HG02840 (cell line): ENCODE results near the gene SLC25A43.
"Not testable (repeated sequence)": the region's sequence is repeated elsewhere in the genome, so short reads cannot be mapped to it uniquely, and the experiment has no call there.

ENCODE experiments used
- ATAC-seq: cut with Tn5 transposase; IDR thresholded peaks from one replicate; pipeline ENCODE4 v1.9.1; 2021; ENCODE audit warnings: mild to moderate bottlenecking, moderate library complexity, moderate number of reproducible peaks; ENCODE audit not compliant: unreplicated experiment, low FRiP score

The SLC25A43 gene

DNA sequence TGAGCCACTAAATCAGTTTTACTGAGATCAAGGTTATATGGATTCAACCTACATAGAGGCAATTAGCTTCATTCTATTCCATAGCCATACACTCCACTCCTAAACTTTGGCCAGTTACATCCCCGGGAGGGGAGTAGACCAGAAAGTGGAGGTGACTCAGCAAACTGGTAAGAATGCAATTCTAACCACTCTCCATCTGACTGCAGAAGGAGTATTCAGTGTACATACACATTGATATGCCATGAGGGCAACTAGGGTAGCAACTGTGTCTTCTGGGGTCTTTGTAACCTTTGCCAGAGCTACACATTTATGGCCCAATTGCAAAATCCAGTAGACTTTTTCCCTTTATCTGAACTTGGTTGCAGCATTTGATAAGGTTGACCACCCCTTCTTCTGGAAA is 7.6 kb downstream of the SLC25A43 start:
- ATAC-seq = no peak

DNA sequence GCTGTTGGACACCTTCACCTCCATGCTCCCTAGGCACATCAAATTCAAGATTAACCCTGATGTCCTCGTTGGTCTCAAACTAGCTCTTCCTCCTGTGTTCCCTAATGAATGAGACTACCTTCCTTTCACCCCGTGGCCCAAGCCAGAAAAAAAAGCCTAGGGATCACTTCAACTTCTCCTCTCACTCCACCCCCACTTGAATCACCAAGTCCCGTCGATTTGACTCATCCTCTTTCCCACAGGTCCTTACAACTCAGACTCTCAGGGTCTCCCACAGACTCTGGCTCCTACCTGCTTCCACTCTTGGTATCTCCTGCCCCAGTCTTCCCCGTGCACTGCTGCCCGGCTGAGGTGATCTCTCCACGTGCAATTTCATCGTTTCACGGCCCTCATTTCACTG is 8.5 kb downstream of the SLC25A43 start:
- ATAC-seq = no peak

DNA sequence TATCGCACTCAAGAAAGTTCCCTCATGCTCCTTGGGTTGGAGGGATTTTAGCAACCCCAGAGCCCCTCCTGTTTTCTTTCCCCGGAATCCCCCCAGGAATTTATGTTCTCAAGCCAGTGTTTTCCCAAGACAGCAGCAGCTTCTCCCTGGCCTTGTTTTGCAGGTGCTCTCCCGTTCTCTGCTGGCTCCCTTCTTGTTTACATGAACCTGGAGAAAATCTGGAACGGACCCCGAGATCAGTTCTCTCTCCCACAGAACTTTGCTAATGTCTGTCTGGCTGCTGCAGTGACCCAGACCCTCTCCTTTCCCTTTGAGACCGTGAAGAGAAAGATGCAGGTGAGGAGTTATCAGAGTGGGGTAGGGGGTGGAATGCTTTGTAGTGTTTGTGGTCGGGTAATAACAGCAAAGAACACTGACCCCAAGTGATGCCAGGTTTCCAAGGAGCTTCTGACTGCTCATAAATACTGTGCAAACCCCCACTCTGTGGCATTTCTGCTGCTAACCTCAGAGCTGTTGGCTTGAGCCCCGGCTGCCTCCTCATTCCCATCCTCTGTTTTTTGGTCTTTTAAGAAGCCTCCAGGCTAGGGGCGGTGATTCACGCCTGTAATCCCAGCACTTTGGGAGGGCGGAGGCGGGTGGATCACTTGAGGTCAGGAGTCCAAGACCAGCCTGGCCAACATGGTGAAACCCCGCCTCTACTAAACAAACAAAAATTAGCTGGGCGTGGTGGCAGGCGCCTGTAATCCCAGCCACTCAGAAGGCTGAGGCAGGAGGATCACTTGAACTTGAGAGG is 11.1 kb downstream of the SLC25A43 start:
- no peak for ATAC-seq

DNA sequence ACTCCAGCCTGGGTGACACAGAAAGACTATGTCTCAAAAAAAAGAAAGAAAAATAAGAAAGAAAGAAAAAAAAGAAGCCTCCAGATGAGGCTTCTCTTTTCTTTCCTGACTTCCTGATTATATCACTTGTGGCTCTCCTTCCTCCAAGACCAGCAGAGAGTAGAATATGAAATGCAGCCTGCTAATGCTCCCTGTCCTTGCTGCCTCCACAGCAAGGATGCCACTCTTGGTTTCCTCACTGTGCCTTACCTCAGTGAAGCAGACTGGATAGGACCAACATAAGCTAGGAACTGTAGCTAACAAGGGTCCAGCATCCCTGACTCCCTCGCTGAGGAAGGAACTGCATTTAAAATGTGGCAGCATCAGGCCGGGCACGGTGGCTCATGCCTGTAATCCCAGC is 11.7 kb downstream of the SLC25A43 start:
- no peak for ATAC-seq

DNA sequence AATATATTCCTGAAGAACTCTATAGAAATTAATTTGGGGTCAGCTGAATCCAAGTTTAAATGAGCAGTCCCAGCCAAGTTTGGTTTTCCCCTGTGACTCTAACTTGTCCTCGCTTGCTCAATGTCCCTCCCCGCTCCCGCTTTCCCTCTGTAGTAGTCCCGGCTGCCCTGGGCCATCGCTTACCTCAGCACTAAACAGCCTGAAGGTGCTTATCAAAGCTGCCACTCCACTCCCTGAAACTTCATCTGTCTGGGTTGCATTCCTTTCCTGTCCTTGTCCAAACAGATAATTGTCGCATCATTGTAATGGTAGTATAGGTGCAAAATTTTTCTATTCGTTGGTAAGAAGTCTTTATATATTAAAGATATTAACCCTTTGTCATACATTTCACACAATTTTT is 12.8 kb downstream of the SLC25A43 start:
- ATAC-seq = no peak

DNA sequence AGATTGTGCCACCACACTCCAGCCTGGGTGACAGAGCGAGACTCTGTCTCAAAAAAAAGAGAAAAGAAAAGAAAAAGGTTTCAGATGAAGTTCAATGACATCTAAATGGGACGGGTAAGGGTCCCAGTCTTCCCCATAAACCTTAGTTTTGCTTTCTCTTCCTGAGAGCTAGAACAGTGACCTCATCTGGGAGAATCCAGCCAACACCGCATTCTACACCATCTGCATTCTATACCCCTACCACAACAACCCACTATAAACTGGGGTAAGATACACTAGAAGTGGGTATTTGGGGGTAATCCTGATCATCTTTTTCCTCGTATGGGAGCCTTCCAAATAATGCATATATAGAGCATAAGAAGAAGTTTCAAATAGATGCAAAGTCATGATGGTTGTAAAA is 18.2 kb downstream of the SLC25A43 start:
- no peak for ATAC-seq

DNA sequence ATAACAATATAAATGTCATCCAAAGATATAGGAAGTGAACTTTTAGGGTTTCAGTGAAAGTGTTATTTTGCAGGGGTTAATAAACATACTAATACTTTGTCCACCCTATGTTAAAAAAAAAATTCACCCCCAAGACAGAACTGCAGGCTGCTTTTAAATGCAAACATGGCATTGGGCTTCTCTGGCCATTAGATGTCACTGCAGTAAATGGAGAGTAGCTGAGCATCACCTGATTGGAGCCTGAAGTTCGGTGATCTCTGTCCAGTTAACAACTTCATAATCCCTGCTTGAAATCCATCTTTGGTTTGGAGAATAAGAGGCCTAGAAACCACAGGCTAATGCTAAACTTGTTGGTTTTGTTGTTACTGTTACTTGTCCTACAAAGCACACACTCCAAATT is 18.7 kb downstream of the SLC25A43 start:
- no peak for ATAC-seq

DNA sequence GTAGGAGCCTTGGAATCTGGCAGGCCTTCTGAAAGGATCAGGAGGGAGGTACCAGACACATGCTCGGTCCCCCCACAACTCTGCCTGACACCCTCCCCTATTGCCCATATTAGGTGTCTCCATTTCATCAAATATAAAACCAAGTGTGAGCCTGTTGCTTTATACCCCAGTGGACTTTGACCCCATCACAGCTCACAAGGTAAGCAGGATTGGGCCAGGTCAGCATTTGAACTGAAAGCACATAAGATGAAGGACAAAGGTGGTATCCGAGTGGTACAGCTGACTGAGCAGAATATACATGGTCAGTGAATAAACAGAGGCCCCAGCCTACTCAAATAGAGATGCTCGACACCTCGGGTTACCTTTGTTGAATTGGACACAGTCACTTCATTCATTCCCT is 20.0 kb downstream of the SLC25A43 start:
- no peak for ATAC-seq

DNA sequence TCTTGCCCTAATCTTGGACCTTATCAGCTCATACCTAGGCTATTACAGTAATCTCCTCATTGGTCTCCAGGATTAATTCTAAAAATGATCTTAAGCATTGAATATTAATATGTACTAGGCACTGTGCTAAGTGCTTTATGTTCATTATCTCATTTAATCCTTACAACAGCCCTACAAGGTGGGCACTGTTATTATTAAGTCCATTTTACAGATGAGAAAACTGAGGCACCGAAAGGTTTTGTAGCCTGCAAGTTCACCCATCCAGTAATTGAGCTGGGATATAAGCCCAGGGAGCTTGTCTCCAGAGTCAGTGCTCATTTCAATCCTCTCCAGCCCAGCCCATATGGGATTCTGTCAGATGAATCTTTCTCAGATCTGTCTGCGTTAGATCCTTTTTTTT is 20.8 kb downstream of the SLC25A43 start:
- ATAC-seq = no peak

DNA sequence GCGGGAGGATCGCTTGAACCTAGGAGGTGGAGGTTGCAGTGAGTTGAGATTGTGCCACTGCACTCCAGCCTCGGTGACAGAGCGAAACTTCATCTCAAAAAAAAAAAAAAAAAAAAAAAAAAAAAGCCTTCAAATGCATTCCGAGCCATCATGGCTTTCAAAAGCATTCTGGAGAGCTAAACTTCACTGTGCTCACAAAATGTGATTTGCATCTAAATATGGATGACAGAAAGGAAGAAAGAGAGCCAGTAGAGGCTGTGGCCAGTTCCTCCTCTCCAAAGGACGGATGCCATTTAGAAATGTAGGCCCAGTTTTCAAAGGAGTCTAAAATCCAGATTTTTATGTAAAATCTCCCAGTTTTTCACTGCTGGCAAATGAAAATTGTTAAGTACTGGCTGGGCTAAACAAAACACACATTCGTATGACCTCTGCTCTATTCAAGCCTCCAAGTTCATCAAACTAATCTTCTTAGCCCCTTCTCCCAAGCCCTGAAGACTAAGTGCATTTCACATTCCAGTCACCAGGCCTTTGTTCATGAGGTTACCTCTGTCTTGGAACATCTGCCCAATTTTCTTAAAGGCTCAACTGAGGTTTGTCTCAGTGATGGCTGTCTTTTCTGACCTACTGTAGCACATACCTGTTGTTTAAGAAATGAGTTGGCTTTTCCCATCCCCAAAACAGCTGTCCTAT is 22.0 kb downstream of the SLC25A43 start:
- ATAC-seq = no peak

DNA sequence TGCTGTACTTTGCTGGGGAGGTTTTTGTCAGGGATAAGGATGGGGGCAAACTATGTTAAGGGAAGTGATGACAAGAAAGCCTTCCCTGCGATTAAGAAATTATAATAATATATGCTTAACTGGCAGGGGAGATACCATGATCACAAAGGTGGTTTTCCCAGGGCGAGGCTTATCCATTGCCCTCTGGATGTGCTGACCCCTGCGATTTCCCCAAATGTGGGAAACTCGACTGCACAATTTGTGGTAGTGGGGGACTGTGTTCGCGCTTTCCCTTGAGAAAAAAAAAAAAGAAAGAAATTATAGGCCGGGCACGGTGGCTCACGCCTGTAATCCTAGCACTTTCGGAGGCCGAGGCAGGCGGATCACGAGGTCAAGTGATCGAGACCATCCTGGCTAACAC is 24.5 kb downstream of the SLC25A43 start:
- no peak for ATAC-seq

DNA sequence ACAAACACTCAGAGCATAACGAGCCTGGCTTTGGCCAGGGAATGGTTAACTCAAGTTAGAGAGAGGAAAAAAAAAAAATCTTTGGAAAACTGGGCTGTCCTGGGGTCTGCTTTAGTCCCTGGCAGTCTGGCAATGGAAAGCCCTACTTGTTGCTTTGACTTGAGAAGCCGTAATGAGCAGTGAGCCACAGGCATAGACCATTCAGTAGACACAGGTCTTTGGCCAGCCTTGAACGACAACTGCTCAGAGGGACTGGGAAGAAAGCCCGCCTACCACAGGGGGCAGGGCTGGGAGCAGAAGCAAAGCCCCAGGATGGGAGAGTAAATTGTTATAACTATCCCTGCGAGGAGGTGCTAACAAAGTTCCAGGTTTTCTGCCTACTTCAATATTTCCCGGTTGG is 25.9 kb downstream of the SLC25A43 start:
- no peak for ATAC-seq

DNA sequence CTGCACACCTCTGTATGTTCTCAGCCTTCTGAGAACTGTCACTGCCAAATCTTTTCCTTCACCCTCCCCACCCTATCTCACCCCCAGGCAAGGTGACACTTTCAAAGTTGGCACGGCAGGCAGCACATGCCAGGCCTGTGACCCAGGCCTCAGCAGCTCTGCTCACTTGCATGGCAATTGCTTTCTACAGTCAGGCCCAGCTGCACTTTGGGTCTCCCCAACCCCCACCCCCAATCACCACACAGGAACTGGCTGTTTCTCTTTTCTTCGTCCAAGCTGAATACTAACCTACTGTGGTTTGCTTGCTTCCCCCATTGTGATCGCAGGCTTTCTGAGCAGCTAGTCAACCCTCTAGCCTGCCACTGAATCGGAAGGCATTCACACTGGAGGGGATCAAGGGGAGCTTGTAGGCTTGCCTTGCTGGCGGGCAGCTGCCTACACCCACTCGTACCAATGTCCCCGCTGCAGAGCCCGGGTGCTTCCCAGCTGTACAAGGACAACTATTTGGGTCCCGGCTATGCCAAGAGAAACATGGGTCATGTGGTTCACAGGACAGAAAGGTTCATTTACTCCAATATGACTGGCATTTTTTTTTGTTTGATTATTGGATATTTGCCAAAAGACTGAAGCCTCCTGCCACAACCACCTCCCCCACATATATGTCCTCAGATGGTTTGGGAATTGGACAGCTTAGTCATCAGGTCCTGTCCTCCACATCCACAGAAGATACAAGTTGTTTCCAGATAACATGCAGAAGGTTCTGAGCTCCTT is 28.1 kb downstream of the SLC25A43 start:
- ATAC-seq = peak; percentile 55

DNA sequence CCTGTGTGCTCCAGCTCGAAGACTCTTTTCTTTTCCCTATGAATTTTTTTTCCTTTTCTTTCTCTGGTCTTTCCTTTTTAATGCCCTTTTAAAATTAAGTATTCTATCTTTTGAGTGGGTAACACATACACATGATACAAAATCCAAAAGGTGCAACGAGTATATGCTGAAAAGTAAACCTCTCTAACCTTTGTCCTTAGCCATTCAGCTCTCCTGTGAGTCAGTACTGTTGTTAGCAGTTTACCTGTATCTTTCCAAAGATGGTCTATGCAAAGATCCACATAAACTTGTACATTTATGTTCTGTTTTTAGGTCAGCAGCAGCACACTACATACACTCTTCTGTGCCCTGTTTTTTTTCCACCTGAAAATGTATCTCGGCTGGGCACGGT is 28.7 kb downstream of the SLC25A43 start:
- no peak for ATAC-seq

DNA sequence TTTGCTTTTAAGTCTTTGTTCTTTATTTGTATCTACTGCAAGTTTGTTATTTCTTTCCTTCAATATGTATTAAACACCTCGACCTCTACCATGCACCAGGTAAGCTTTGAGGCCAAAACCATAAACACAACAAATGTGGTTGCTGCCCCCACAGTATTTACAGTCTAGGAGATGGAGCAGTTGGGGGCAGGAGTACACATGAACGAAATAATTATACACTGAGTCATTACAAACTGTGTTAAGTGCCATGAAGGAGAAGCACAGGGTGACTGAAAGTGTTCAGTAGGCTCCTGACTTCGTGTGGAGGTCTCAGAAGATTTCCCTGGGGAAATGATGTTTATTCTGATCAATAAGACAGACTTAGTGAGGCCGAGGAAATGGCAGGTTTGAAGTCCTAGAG is 30.3 kb downstream of the SLC25A43 start:
- ATAC-seq = no peak

DNA sequence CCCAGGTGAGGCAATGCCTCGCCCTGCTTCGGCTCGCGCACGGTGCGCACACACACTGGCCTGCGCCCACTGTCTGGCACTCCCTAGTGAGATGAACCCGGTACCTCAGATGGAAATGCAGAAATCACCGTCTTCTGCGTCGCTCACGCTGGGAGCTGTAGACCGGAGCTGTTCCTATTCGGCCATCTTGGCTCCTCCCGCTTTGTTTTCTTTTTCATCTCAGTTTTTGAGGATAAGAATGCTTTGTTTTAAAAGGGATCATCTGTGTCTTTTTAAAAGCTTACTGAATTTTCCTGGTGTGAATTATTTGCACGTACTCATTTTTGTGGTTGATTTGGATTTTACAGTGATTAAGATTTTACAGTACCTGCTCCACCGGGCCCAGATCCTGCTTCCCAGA is 42.2 kb downstream of the SLC25A43 start:
- ATAC-seq = not testable (repeated sequence)

DNA sequence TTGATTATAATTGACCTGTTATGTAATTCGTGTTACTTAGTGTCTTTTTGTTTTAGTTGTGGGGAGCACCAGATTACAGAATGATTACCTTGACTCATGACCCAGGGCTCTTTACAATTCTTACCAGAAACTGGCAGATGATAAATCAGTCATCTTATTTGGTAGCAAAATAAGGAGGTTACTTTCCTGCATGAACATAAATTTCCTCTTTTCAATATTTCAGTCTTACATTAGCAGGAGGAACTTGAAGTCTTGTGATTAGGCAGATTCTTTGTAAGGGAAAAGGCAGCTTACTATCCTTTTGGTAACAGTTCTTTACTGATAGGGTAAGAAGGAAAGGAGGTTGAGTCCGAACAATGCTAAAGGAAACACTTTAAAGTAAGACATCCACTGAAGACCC is 43.1 kb downstream of the SLC25A43 start:
- no peak for ATAC-seq

DNA sequence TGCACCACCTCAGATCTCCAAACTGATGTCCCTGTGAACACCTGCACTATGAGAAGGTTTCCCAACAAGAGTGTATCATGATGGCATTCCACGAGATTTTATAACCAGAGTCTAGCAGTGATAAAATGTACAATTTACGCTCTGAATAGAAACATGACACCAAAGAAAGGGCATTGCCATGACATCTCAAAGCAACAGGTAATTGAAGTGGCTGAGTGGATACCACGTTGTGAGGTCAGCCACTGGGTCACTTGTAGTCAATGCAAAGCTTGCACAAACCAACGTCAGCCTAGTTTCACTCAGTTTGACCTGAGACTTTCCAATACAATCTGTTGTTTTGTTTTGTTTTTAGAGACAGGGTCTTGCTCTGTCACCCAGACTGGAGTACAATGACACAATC is 54.1 kb downstream of the SLC25A43 start:
- no peak for ATAC-seq

DNA sequence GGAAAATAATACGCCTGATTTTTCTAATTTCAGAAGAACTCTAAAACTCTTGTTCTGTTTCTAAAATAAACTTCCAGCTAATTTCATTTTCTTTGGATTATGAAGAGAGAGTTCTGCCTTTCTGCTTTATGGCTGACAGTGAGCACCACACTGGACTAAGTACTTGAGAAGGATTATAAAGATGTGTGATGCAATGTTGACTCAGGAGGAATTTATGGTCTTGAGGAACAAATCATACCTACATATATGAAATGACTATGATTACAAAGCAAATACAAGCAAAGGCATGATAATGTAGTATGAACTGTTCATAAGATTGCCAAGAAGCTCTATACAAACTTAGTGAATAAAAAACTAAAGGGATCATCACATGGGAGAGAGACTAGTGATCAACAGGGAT is 56.1 kb downstream of the SLC25A43 start:
- ATAC-seq = no peak

DNA sequence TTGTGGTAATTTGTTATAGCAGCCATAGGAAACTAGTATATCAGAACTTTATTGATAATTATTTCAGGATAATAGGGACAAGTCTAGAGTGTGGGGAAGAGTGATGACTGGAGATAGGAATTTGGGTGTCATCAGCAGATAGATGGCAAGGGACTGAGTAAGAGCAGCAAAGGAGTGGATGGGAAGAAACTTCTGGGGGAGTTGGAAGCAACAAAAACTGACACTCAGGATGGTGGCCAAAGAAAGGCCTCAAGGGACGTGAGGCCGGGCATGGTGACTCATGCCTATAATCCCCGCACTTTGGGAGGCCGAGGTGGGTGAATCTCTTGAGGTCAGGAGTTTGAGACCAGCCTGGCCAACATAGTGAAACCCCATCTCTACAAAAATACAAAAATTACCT is 60.0 kb downstream of the SLC25A43 start:
- no peak for ATAC-seq

DNA sequence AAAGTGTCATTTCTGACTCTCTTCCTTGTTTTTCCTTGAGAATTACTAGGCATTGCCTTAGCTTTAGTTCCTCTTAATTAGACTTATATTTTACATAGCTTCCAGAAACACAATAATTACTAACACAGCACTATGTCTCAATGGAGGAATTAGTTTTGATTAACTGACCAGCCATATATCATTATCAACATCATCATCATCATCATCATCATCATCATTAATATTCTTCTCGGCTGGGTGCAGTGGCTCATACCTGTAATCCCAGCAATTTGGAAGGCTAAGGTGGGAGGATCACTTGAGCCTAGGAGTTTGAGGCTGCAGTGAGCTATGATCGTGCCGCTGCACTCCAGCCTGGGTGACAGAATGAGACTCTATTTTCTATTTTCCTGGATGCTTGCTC is 66.4 kb downstream of the SLC25A43 start:
- no peak for ATAC-seq
